Colonic mucosa (tissue), 4 donors: Measurements from ENCODE around the gene C17orf50. TPM values are rescaled to one million over a fixed set of nuclear protein-coding genes. Genes with fewer than 3 reads are reported as not detected.

Source experiments
- DNase-seq: peaks from one replicate; pipeline ENCODE4 v3.0.0-alpha.2; 2020
- H3K27ac ChIP-seq: fragments of 200-600 bp; one replicate; pipeline ENCODE4 v1.8.0; 2021
- H3K27me3 ChIP-seq: fragments of 200-600 bp; one replicate; pipeline ENCODE4 v1.8.0; 2021
- H3K36me3 ChIP-seq: fragments of 200-600 bp; one replicate; pipeline ENCODE4 v1.8.0; 2021
- H3K4me1 ChIP-seq: fragments of 200-600 bp; one replicate; pipeline ENCODE4 v1.8.0; 2021; ENCODE audit warnings: mild to moderate bottlenecking
- H3K4me3 ChIP-seq: fragments of 200-600 bp; one replicate; pipeline ENCODE4 v1.8.0; 2021
- H3K9ac ChIP-seq, 2 donors: one replicate each; pipeline ENCODE4 v1.7.0; 2013; ENCODE audit warnings: control low read depth in 2 of 2, low read depth in 2 of 2, low read length in 2 of 2
- H3K9me3 ChIP-seq: fragments of 200-600 bp; one replicate; pipeline ENCODE4 v1.8.0; 2021
- intact Hi-C: fragments of 100-400 bp; cut with DNase I; formaldehyde crosslinking; loops from one replicate; pipeline ENCODE4 v1.14.1; 2022
- total RNA-seq, 2 donors: library from RNA; stranded (reverse); fragmentation: NEBNext Ultra II Directional in 1 of 2; extraction: Animal tissue kit (Norgen Biotek cat#: 25700) in 1 of 2; gene quantifications; one replicate each; pipeline ENCODE4 v1.2.1, GENCODE V29; 2021
- TF ChIP-seq, protein P1 (sequence below): fragments of 200-600 bp; IDR thresholded peaks from one replicate; pipeline ENCODE4 v1.8.0; 2022; ENCODE audit warnings: antibody characterized with exemption, mild to moderate bottlenecking
- donor health status: healthy.
- donor health status: DM: no; HTN: no; CAD: no.
- donor health status: DM: no; HTN: no; CAD: no.

C17orf50 gene
- total RNA-seq, 2 donors from 2014 or later, result not detected

DNA sequence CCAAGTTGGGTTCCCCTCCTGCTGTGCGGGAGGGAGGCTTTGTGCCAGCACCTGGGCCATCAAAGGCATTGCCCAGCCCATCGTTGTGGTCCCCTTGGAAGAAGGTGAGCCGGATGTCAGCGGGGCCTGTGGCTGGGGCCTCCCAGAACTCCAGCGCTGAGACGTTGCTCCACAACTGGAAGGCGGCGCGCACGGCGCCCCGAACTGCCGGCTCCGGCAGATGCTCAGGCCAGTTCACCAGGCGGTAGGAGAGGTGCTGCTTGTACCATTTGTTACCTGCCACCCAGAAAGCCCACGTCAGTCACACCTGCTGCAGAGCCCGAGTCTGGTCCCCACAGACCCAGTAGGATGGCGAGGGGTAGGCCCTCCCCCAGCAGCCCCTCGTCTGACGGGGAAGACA is 12.4 kb downstream of the C17orf50 start:
- H3K4me1 ChIP-seq, result no peaks in the 10 kb centered on the region
- no peaks in the 10 kb centered on the region for H3K27me3 ChIP-seq
- H3K27ac ChIP-seq, result no peak overlapping the region
- DNase-seq, result no peak
- no peak overlapping the region for H3K4me3 ChIP-seq
- H3K9me3 ChIP-seq, result no peaks in the 10 kb centered on the region
- peak overlapping the region in 1 of 2 donors; percentile 66 for H3K9ac ChIP-seq
- TF ChIP-seq, protein P1, sequence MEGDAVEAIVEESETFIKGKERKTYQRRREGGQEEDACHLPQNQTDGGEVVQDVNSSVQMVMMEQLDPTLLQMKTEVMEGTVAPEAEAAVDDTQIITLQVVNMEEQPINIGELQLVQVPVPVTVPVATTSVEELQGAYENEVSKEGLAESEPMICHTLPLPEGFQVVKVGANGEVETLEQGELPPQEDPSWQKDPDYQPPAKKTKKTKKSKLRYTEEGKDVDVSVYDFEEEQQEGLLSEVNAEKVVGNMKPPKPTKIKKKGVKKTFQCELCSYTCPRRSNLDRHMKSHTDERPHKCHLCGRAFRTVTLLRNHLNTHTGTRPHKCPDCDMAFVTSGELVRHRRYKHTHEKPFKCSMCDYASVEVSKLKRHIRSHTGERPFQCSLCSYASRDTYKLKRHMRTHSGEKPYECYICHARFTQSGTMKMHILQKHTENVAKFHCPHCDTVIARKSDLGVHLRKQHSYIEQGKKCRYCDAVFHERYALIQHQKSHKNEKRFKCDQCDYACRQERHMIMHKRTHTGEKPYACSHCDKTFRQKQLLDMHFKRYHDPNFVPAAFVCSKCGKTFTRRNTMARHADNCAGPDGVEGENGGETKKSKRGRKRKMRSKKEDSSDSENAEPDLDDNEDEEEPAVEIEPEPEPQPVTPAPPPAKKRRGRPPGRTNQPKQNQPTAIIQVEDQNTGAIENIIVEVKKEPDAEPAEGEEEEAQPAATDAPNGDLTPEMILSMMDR, result no peak
- intact Hi-C loops, result no loop called here
- no peaks in the 10 kb centered on the region for H3K36me3 ChIP-seq

DNA sequence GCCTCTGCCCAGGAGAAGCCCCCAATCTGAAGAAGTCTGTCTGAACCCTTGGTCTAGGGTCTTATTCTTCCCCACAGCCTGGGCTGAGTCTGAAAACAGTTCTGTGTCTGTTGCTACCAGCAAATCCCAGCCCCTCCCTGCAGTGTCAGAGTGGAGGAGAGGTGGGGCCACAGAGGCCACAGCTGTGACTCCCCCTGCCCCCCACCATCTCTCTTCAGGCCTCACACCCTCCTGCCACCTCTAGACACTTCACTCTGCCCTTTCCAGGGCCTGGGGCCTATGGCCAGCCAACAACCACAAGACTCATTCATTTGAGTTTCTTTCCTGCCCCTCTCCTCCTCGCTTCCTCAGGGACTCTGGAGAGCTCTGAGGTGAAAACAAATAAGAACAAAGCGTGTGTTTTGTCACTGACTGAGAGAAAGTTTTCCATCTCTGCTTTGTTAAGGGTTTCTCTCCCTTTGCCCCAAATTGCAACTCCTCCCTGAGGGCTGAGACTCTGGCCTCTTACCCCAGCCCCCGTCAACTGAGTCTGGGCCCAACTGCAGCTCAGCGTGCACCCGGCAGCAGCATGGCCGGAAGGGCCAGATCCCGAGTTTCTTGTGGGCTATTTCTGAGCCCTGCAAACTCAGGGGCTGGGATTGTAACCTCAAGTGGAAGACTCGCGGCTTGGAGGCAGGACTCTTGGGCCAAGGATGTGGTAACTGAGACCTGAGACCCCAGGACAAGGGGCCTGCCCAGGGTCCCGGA is 13.2 kb downstream of the C17orf50 start:
- TF ChIP-seq, protein P1, result no peak
- H3K4me3 ChIP-seq, result no peak overlapping the region
- H3K4me1 ChIP-seq, result no peaks in the 10 kb centered on the region
- no peaks in the 10 kb centered on the region for H3K9me3 ChIP-seq
- peak overlapping the region in 1 of 2 donors; percentile 66 for H3K9ac ChIP-seq
- DNase-seq, result no peak
- H3K27me3 ChIP-seq, result no peaks in the 10 kb centered on the region
- intact Hi-C loops, result no loop called here
- no peak overlapping the region for H3K27ac ChIP-seq
- no peaks in the 10 kb centered on the region for H3K36me3 ChIP-seq

DNA sequence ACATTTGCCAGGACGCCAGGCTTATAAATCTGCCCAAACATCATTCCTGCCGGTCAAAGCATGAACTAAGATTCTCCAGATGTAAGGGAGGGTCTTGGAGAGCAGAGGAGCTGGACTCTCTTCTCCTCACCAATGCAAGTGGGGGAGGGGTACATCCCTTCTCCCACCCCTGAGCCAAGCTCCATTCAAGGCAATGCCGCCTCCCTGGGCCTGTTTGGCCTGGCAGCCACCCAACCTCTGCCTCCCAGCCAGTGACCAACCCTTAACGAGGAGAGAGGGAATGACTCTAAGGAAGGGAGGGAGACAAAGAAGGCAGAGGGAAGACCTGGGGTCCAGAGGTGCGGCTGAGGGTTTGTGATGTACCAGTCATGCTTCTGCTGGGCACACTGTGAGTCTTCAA is 13.8 kb downstream of the C17orf50 start:
- TF ChIP-seq, protein P1, result no peak
- Histone ChIP-seq H3K27me3 (no peaks in the 10 kb centered on the region), H3K4me1 (no peaks in the 10 kb centered on the region), H3K4me3 (no peak overlapping the region), H3K36me3 (no peaks in the 10 kb centered on the region), H3K9ac (peak overlapping the region in 1 of 2 donors; percentile 66), H3K9me3 (no peaks in the 10 kb centered on the region), H3K27ac (no peak overlapping the region)
- DNase-seq, result peak; percentile 82
- intact Hi-C loops, result no loop called here

- intact Hi-C loops, result no loop called here
- H3K36me3 ChIP-seq, result no peaks in the 10 kb centered on the region
- H3K4me3 ChIP-seq, result no peak overlapping the region
- TF ChIP-seq, protein P1, result no peak
- H3K27ac ChIP-seq, result no peak overlapping the region
- H3K4me1 ChIP-seq, result no peaks in the 10 kb centered on the region
- H3K27me3 ChIP-seq, result no peaks in the 10 kb centered on the region
- H3K9ac ChIP-seq, result peak overlapping the region in 1 of 2 donors; percentile 66
- no peaks in the 10 kb centered on the region for H3K9me3 ChIP-seq
- DNase-seq, result no peak
Measured at GRCh38 chr17:35775039-35775438, 14.4 kb downstream of the C17orf50 start.

DNA sequence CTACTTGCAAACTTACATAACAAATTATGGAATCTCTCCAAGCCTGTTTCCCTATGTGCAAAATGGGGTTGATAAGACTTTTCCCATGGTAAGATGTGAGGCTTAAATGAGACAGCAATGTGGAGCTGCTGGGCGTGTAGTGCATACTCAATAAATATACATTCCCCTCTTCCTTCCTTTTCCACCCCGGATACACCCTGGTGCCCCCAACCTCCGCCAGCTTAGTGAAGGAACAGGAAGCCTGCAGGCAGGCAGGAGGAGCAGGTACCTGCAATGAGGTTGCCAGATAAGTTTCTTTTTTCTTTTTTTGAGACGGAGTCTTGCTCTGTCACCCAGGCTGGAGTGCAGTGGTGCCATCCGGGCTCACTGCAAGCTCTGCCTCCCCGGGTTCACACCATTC is 14.9 kb downstream of the C17orf50 start:
- peak; percentile 58 for DNase-seq
- H3K9ac ChIP-seq, result no peak overlapping the region
- H3K27me3 ChIP-seq, result no peaks in the 10 kb centered on the region
- no peaks in the 10 kb centered on the region for H3K9me3 ChIP-seq
- intact Hi-C loops, result no loop called here
- H3K4me3 ChIP-seq, result no peak overlapping the region
- H3K27ac ChIP-seq, result no peak overlapping the region
- H3K4me1 ChIP-seq, result no peaks in the 10 kb centered on the region
- no peaks in the 10 kb centered on the region for H3K36me3 ChIP-seq
- TF ChIP-seq, protein P1, result no peak
